ENCODE results near the gene SALL3. TPM values are rescaled to one million over a fixed set of nuclear protein-coding genes. Genes with fewer than 3 reads are reported as not detected.
"Not testable (repeated sequence)": the region's sequence is repeated elsewhere in the genome, so short reads cannot be mapped to it uniquely, and the experiment has no call there.

The SALL3 gene
- total RNA-seq, 2 experiments from 2014 or later, result not detected

- Mint-ChIP-seq H3K4me1 (no peaks in the 10 kb centered on the region), H3K9me3 (peaks cover 5% of the 10 kb centered on the region), H3K4me3 (no peak overlapping the region), H3K27ac (no peak overlapping the region), H3K36me3 (no peaks in the 10 kb centered on the region), H3K27me3 (peaks cover 11% of the 10 kb centered on the region)
- ATAC-seq (ENCODE audit: low read depth), result no peak
- POLR2A ChIA-PET, result no interaction called here
- DNase-seq, result no peak
These were observed 30.4 kb upstream of the SALL3 start for GRCh38 chr18:78949216-78949615.

GRCh38 chr18:78950386-78950785, 29.2 kb upstream of the SALL3 start:
- H3K4me1 Mint-ChIP-seq, result no peaks in the 10 kb centered on the region
- ATAC-seq (ENCODE audit: low read depth) (no peak), DNase-seq (no peak)
- POLR2A ChIA-PET, result no interaction called here
- no peaks in the 10 kb centered on the region for H3K36me3 Mint-ChIP-seq
- H3K27ac Mint-ChIP-seq, result no peak overlapping the region
- peaks cover 11% of the 10 kb centered on the region for H3K27me3 Mint-ChIP-seq
- H3K9me3 Mint-ChIP-seq, result peaks cover 5% of the 10 kb centered on the region
- H3K4me3 Mint-ChIP-seq, result no peak overlapping the region

- Mint-ChIP-seq H3K9me3 (peaks cover 5% of the 10 kb centered on the region), H3K4me1 (no peaks in the 10 kb centered on the region), H3K27me3 (no peaks in the 10 kb centered on the region), H3K4me3 (no peak overlapping the region), H3K27ac (no peak overlapping the region), H3K36me3 (no peaks in the 10 kb centered on the region)
- no peak for ATAC-seq (ENCODE audit: low read depth)
- DNase-seq, result no peak
- POLR2A ChIA-PET, result no interaction called here
These were observed 26.1 kb upstream of the SALL3 start for GRCh38 chr18:78953566-78953965.

GRCh38 chr18:78955051-78955450, 24.6 kb upstream of the SALL3 start:
- DNase-seq (no peak), ATAC-seq (ENCODE audit: low read depth) (no peak)
- Mint-ChIP-seq H3K36me3 (no peaks in the 10 kb centered on the region), H3K27me3 (no peaks in the 10 kb centered on the region), H3K4me1 (no peaks in the 10 kb centered on the region), H3K4me3 (no peak overlapping the region), H3K27ac (no peak overlapping the region), H3K9me3 (peaks cover 5% of the 10 kb centered on the region)
- POLR2A ChIA-PET, result no interaction called here

GRCh38 chr18:78957140-78957539, 22.5 kb upstream of the SALL3 start:
- ATAC-seq (ENCODE audit: low read depth) (no peak), DNase-seq (no peak)
- H3K27me3 Mint-ChIP-seq, result no peaks in the 10 kb centered on the region
- POLR2A ChIA-PET, result no interaction called here
- H3K4me1 Mint-ChIP-seq, result no peaks in the 10 kb centered on the region
- no peaks in the 10 kb centered on the region for H3K36me3 Mint-ChIP-seq
- no peak overlapping the region for H3K4me3 Mint-ChIP-seq
- peaks cover 5% of the 10 kb centered on the region for H3K9me3 Mint-ChIP-seq
- H3K27ac Mint-ChIP-seq, result no peak overlapping the region

GRCh38 chr18:78960709-78961108, 18.9 kb upstream of the SALL3 start:
- DNase-seq, result no peak
- peaks cover 18% of the 10 kb centered on the region for H3K9me3 Mint-ChIP-seq
- H3K36me3 Mint-ChIP-seq, result no peaks in the 10 kb centered on the region
- H3K4me3 Mint-ChIP-seq, result no peak overlapping the region
- H3K4me1 Mint-ChIP-seq, result no peaks in the 10 kb centered on the region
- no peak overlapping the region for H3K27ac Mint-ChIP-seq
- H3K27me3 Mint-ChIP-seq, result no peaks in the 10 kb centered on the region
- POLR2A ChIA-PET, result no interaction called here
- no peak for ATAC-seq (ENCODE audit: low read depth)

GRCh38 chr18:78962098-78962497, 17.5 kb upstream of the SALL3 start:
- Mint-ChIP-seq H3K4me3 (no peak overlapping the region), H3K4me1 (no peaks in the 10 kb centered on the region), H3K27ac (no peak overlapping the region), H3K27me3 (no peaks in the 10 kb centered on the region), H3K36me3 (no peaks in the 10 kb centered on the region), H3K9me3 (peaks cover 18% of the 10 kb centered on the region)
- ATAC-seq (ENCODE audit: low read depth) (no peak), DNase-seq (no peak)
- POLR2A ChIA-PET, result no interaction called here

- H3K4me1 Mint-ChIP-seq; DNase-seq; ATAC-seq (ENCODE audit: low read depth); H3K36me3 Mint-ChIP-seq; H3K27ac Mint-ChIP-seq; H3K4me3 Mint-ChIP-seq; H3K27me3 Mint-ChIP-seq; POLR2A ChIA-PET: not testable (repeated sequence)
- H3K9me3 Mint-ChIP-seq, result peaks cover 18% of the 10 kb centered on the region
These were observed 14.9 kb upstream of the SALL3 start for GRCh38 chr18:78964727-78965126.

GRCh38 chr18:78965260-78965659, 14.4 kb upstream of the SALL3 start:
- H3K36me3 Mint-ChIP-seq, result no peaks in the 10 kb centered on the region
- POLR2A ChIA-PET, result no interaction called here
- no peak for ATAC-seq (ENCODE audit: low read depth)
- H3K4me1 Mint-ChIP-seq, result no peaks in the 10 kb centered on the region
- H3K27ac Mint-ChIP-seq, result no peak overlapping the region
- H3K9me3 Mint-ChIP-seq, result peaks cover 18% of the 10 kb centered on the region
- no peak overlapping the region for H3K4me3 Mint-ChIP-seq
- peaks cover 1% of the 10 kb centered on the region for H3K27me3 Mint-ChIP-seq
- DNase-seq, result no peak

- no peaks in the 10 kb centered on the region for H3K4me1 Mint-ChIP-seq
- H3K36me3 Mint-ChIP-seq, result no peaks in the 10 kb centered on the region
- H3K9me3 Mint-ChIP-seq, result peaks cover 18% of the 10 kb centered on the region
- no peak overlapping the region for H3K27ac Mint-ChIP-seq
- peaks cover 7% of the 10 kb centered on the region for H3K27me3 Mint-ChIP-seq
- no peak overlapping the region for H3K4me3 Mint-ChIP-seq
- POLR2A ChIA-PET, result no interaction called here
- no peak for ATAC-seq (ENCODE audit: low read depth)
- no peak for DNase-seq
These were observed 13.5 kb upstream of the SALL3 start for GRCh38 chr18:78965917-78966792.

GRCh38 chr18:78966793-78967106, 12.9 kb upstream of the SALL3 start:
- no peak for ATAC-seq (ENCODE audit: low read depth)
- peaks cover 12% of the 10 kb centered on the region for H3K27me3 Mint-ChIP-seq
- POLR2A ChIA-PET, result no interaction called here
- no peak for DNase-seq
- H3K27ac Mint-ChIP-seq, result no peak overlapping the region
- peaks cover 17% of the 10 kb centered on the region for H3K9me3 Mint-ChIP-seq
- no peak overlapping the region for H3K4me3 Mint-ChIP-seq
- no peaks in the 10 kb centered on the region for H3K4me1 Mint-ChIP-seq
- H3K36me3 Mint-ChIP-seq, result no peaks in the 10 kb centered on the region

GRCh38 chr18:78967692-78968091, 11.9 kb upstream of the SALL3 start:
- no peak overlapping the region for H3K4me3 Mint-ChIP-seq
- POLR2A ChIA-PET, result no interaction called here
- H3K9me3 Mint-ChIP-seq, result peaks cover 7% of the 10 kb centered on the region
- H3K36me3 Mint-ChIP-seq, result no peaks in the 10 kb centered on the region
- ATAC-seq (ENCODE audit: low read depth) (no peak), DNase-seq (no peak)
- H3K4me1 Mint-ChIP-seq, result no peaks in the 10 kb centered on the region
- H3K27me3 Mint-ChIP-seq, result peaks cover 22% of the 10 kb centered on the region
- no peak overlapping the region for H3K27ac Mint-ChIP-seq

GRCh38 chr18:78969574-78970315, 9.9 kb upstream of the SALL3 start:
- Mint-ChIP-seq H3K36me3 (peaks cover under 1% of the 10 kb centered on the region), H3K9me3 (no peaks in the 10 kb centered on the region), H3K4me1 (peaks cover 1% of the 10 kb centered on the region), H3K27me3 (peaks cover 28% of the 10 kb centered on the region), H3K27ac (no peak overlapping the region), H3K4me3 (no peak overlapping the region)
- DNase-seq, result no peak
- ATAC-seq (ENCODE audit: low read depth), result no peak
- POLR2A ChIA-PET, result no interaction called here

GRCh38 chr18:78970774-78971333, 8.8 kb upstream of the SALL3 start:
- no peak overlapping the region for H3K4me3 Mint-ChIP-seq
- H3K27me3 Mint-ChIP-seq, result peaks cover 39% of the 10 kb centered on the region

More at GRCh38 chr18:78970774-78971333, 8.8 kb upstream of the SALL3 start:
- ATAC-seq (ENCODE audit: low read depth), result no peak
- H3K4me1 Mint-ChIP-seq, result peaks cover 3% of the 10 kb centered on the region
- DNase-seq, result no peak
- POLR2A ChIA-PET, result no interaction called here
- peaks cover 2% of the 10 kb centered on the region for H3K36me3 Mint-ChIP-seq
- H3K27ac Mint-ChIP-seq, result no peak overlapping the region
- no peaks in the 10 kb centered on the region for H3K9me3 Mint-ChIP-seq

All from activated naive CD8-positive, alpha-beta T cell treated with anti-CD3 and anti-CD28 coated beads, Interleukin-2, amount 10 ng/mL, durations not matched to agents 7 days and 5 days (primary cell).